CD4-positive, CD25-positive, alpha-beta regulatory T cell (primary cell): ENCODE measurements around the gene LRRTM3. TPM values are rescaled to one million over a fixed set of nuclear protein-coding genes. Genes with fewer than 3 reads are reported as not detected.

Experiments used
- ATAC-seq, 2 donors: fragments of 150-1000 bp; cut with Tn5 transposase; one replicate each; pipeline ENCODE4 v1.10.0; 2021; ENCODE audit warnings: low read depth in 2 of 2, moderate number of reproducible peaks in 2 of 2, moderate library complexity in 1 of 2
- DNase-seq, 3 donors: peaks; one replicate each; pipeline versions ENCODE4 v3.0.0 to v3.0.0-alpha.2; 2012 to 2022; ENCODE audit warnings: mixed read lengths in 1 of 3
- H3K27ac ChIP-seq: one replicate; pipeline ENCODE4 v1.7.0; 2013; ENCODE audit warnings: mild to moderate bottlenecking, low read length; ENCODE audit not compliant: insufficient read depth, poor library complexity, severe bottlenecking
- H3K27me3 ChIP-seq: one replicate; pipeline ENCODE4 v1.7.0; 2013; ENCODE audit warnings: low read length; ENCODE audit not compliant: control insufficient read depth, insufficient read depth
- H3K36me3 ChIP-seq: one replicate; pipeline ENCODE4 v1.7.0; 2013; ENCODE audit warnings: mild to moderate bottlenecking, low read length, moderate library complexity; ENCODE audit not compliant: control insufficient read depth, insufficient read depth
- H3K4me1 ChIP-seq: 2 replicates; pipeline ENCODE4 v1.7.0; 2013; ENCODE audit warnings: mild to moderate bottlenecking, low read length; ENCODE audit not compliant: insufficient read depth, control insufficient read depth, poor library complexity, severe bottlenecking
- H3K4me3 ChIP-seq: one replicate; pipeline ENCODE4 v1.7.0; 2013; ENCODE audit warnings: low read depth, mild to moderate bottlenecking, low read length, moderate library complexity
- H3K9me3 ChIP-seq, 2 experiments: 1 replicate in 1 of 2; 2 replicates in 1 of 2; pipeline ENCODE4 v1.7.0; 2013; ENCODE audit warnings: low read length in 2 of 2, mild to moderate bottlenecking in 1 of 2, moderate library complexity in 1 of 2; ENCODE audit not compliant: control insufficient read depth in 2 of 2
- H3K27ac Mint-ChIP-seq, 3 donors: one replicate each; pipeline ENCODE4 v1.8.0; 2020 to 2022; ENCODE audit warnings: mild to moderate bottlenecking in 3 of 3, mixed read lengths in 3 of 3, moderate library complexity in 2 of 3
- H3K27me3 Mint-ChIP-seq: one replicate; pipeline ENCODE4 v1.8.0; 2022; ENCODE audit warnings: mild to moderate bottlenecking, mixed read lengths
- H3K36me3 Mint-ChIP-seq: one replicate; pipeline ENCODE4 v1.8.0; 2020; ENCODE audit warnings: mixed read lengths
- H3K4me1 Mint-ChIP-seq, 4 donors: one replicate each; pipeline ENCODE4 v1.8.0; 2020 to 2022; ENCODE audit warnings: mixed read lengths in 4 of 4, mild to moderate bottlenecking in 1 of 4
- H3K4me3 Mint-ChIP-seq, 4 donors: one replicate each; pipeline ENCODE4 v1.8.0; 2020 to 2022; ENCODE audit warnings: mild to moderate bottlenecking in 4 of 4, mixed read lengths in 4 of 4, moderate library complexity in 3 of 4
- H3K9me3 Mint-ChIP-seq, 7 donors: one replicate each; pipeline ENCODE4 v1.8.0; 2020 to 2022; ENCODE audit warnings: mixed read lengths in 7 of 7, mild to moderate bottlenecking in 3 of 7, moderate library complexity in 2 of 7
- polyA plus RNA-seq, 4 donors: library from polyadenylated mRNA; unstranded; fragments of 300-500 nt; fragmentation: Illumina TruSeq; gene quantifications; one replicate each; pipeline ENCODE4 v1.2.3, GENCODE V29; 2021
- total RNA-seq: library from RNA; stranded (reverse); gene quantifications from one replicate; pipeline ENCODE4 v1.2.3, GENCODE V29; 2022

The LRRTM3 gene
- total and polyA plus RNA-seq, 5 donors from 2014 or later: not detected

DNA sequence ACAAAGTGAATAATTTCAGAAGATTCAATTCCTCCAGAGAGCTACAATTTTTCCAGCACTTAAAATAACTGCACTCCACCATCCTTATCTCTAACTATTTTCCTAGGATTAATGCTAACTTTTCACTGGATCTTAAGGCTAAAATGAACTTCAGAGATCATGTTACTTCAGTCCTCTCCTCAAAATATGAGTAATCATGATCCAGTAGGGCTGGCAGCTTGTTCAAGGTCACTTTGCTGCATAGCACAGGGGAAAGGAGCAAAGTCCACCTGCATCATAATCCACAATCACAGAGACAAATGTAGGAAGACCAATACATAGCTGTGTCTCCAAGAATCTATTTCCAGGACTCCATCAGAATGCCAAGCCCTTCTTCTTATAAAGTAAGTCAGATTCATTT is 150.3 kb downstream of the LRRTM3 start:
- Mint-ChIP-seq H3K4me3 (no peak overlapping the region), H3K36me3 (no peaks in the 10 kb centered on the region), H3K9me3 (peaks cover 0 to 6% (median 4%) of the 10 kb centered on the region in 7 donors), H3K27ac (no peak overlapping the region), H3K27me3 (no peaks in the 10 kb centered on the region), H3K4me1 (no peaks in the 10 kb centered on the region)
- H3K4me1 ChIP-seq: no peaks in the 10 kb centered on the region
- no peaks in the 10 kb centered on the region for H3K27me3 ChIP-seq
- no peak for ATAC-seq
- H3K36me3 ChIP-seq: no peaks in the 10 kb centered on the region
- H3K27ac ChIP-seq: no peak overlapping the region
- no peak for DNase-seq
- no peak overlapping the region for H3K4me3 ChIP-seq
- peaks cover 0 to 2% of the 10 kb centered on the region in 2 experiments for H3K9me3 ChIP-seq

DNA sequence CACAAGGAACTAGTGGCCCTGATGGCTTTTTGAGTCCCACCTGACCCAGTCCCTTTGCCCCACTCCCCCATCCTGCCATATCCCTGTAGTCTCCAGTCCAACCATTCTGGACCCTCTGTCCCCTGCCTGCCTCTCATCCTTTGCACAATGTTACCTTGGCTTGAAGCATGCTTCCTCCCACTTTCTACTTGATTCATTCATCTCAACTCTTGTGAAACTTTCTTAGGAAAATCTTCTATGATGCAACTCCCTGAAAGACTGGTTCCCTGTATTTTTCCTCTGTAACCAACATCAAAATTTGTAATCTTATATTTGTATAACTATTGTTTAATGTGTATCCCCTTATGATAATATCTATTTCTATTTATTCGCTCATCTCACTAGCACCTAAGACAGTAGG is 151.5 kb downstream of the LRRTM3 start:
- peaks cover 0 to under 1% of the 10 kb centered on the region in 2 experiments for H3K9me3 ChIP-seq
- H3K27me3 ChIP-seq: no peaks in the 10 kb centered on the region
- no peak overlapping the region for H3K27ac ChIP-seq
- H3K4me3 ChIP-seq: no peak overlapping the region
- Mint-ChIP-seq H3K27me3 (no peaks in the 10 kb centered on the region), H3K4me1 (no peaks in the 10 kb centered on the region), H3K27ac (no peak overlapping the region), H3K9me3 (peaks cover 0 to 6% (median 2%) of the 10 kb centered on the region in 7 donors), H3K4me3 (no peak overlapping the region), H3K36me3 (no peaks in the 10 kb centered on the region)
- H3K36me3 ChIP-seq: no peaks in the 10 kb centered on the region
- DNase-seq (no peak), ATAC-seq (no peak)
- H3K4me1 ChIP-seq: no peaks in the 10 kb centered on the region

DNA sequence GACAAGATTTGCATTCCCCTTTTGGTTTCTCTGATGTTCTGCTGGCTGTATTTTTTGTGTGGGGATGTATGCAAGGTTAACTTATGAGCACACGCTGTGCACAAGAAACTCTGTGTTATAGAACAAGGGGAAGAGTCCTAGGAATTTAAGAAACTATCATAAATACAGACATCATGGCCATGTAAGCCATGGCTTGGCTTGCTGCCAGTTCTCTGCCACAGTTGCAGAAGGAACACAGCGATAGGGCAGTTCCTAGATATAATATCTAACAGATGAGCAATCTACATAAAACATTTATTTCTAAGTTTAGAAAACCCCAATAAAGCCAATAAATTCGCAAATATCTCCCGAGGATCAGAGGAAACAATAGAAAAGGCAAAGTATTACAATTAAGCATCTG is 153.3 kb downstream of the LRRTM3 start:
- Histone ChIP-seq H3K4me1 (no peaks in the 10 kb centered on the region), H3K27ac (no peak overlapping the region), H3K4me3 (no peak overlapping the region), H3K9me3 (no peaks in the 10 kb centered on the region), H3K27me3 (no peaks in the 10 kb centered on the region), H3K36me3 (no peaks in the 10 kb centered on the region)
- Mint-ChIP-seq H3K4me3 (no peak overlapping the region), H3K4me1 (no peaks in the 10 kb centered on the region), H3K36me3 (no peaks in the 10 kb centered on the region), H3K27ac (no peak overlapping the region), H3K9me3 (peaks cover 0 to 4% (median 2%) of the 10 kb centered on the region in 7 donors), H3K27me3 (no peaks in the 10 kb centered on the region)
- no peak for ATAC-seq
- DNase-seq: no peak

DNA sequence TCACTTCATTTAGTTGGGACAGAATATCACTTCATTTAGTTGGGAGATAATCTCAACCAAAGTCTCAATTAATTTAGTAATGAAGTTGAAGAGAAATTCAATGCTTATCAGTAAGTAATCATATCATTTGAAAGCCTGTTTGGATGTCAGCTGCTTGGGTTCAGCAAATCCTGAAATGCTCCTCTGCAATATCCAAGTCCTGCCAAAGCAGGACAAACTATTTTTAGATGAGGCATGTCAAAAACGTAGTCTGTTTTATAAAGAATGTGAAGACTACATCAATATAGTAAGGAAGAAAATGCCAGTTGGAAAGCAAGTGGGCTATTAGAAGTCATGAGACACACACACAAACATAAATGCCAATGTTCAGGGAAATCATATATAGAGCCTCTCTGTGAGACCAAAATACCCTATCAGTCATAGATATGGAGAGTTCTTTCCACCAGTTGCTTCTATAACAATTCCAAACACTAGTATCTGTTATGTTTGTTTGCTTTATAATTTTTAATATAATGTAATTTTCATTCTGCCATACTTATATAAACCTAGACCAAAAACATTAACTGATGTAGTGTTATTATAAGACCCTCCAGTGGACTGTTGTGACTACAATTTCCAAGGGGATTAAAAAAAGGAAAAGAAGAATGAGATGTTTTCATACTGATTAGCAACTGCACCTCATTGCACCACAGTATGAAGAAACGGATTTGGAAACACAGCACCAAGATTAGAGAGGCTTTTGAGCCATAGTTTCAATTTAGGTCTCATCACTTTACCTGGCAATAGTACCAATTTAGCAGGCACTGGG is 160.7 kb downstream of the LRRTM3 start:
- no peak overlapping the region for H3K4me3 Mint-ChIP-seq
- H3K36me3 Mint-ChIP-seq: no peaks in the 10 kb centered on the region
- Histone ChIP-seq H3K27ac (no peak overlapping the region), H3K4me1 (no peaks in the 10 kb centered on the region), H3K4me3 (no peak overlapping the region), H3K27me3 (no peaks in the 10 kb centered on the region), H3K9me3 (no peaks in the 10 kb centered on the region), H3K36me3 (no peaks in the 10 kb centered on the region)
- H3K27ac Mint-ChIP-seq: no peak overlapping the region
- H3K4me1 Mint-ChIP-seq: no peaks in the 10 kb centered on the region
- no peaks in the 10 kb centered on the region for H3K27me3 Mint-ChIP-seq
- peaks cover 0 to 4% (median 0%) of the 10 kb centered on the region in 7 donors for H3K9me3 Mint-ChIP-seq
- DNase-seq (no peak), ATAC-seq (no peak)

DNA sequence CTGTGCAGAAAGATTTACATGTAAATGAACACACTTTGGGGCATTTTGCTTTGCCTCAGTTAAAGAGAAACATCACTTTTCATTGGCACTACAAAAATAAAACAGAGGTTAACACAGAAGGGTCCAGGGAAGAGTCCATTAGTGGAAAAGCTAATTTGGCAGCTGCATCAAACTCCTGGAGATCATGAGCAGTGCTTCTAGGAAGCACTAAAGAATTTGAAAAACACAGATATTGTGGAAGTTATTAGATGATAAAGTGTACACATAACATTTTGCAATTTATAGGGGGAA is 161.2 kb downstream of the LRRTM3 start:
- no peak for ATAC-seq

DNA sequence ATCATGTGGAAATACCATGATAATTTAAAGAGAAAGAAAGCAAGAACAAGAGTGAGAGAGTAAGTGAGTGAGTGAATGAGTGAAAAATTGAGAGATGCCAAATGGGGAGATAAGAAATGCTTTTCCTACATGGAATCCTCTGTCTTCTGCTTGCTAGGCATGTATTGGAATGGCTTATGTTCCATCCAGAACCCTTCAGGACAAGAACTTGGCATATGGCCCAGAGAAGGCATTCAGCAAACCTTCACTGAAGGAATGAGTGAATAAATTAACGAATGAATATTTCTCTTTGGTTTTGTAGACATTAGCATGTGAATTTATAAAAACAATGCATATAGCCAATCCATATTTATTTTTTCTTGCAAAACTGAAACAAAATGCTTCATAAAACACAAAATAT is 162.2 kb downstream of the LRRTM3 start:
- Mint-ChIP-seq H3K27me3 (no peaks in the 10 kb centered on the region), H3K4me3 (no peak overlapping the region), H3K36me3 (no peaks in the 10 kb centered on the region), H3K9me3 (peaks cover 0 to 4% (median 0%) of the 10 kb centered on the region in 7 donors), H3K4me1 (no peaks in the 10 kb centered on the region), H3K27ac (no peak overlapping the region)
- Histone ChIP-seq H3K9me3 (no peaks in the 10 kb centered on the region), H3K36me3 (no peaks in the 10 kb centered on the region), H3K27ac (no peak overlapping the region), H3K4me1 (no peaks in the 10 kb centered on the region), H3K4me3 (no peak overlapping the region), H3K27me3 (no peaks in the 10 kb centered on the region)
- DNase-seq: no peak
- no peak for ATAC-seq

More for the DNA sequence above, 161.2 kb downstream of the LRRTM3 start:
- Histone ChIP-seq H3K9me3 (no peaks in the 10 kb centered on the region), H3K27me3 (no peaks in the 10 kb centered on the region), H3K27ac (no peak overlapping the region), H3K36me3 (no peaks in the 10 kb centered on the region), H3K4me1 (no peaks in the 10 kb centered on the region), H3K4me3 (no peak overlapping the region)
- Mint-ChIP-seq H3K36me3 (no peaks in the 10 kb centered on the region), H3K27me3 (no peaks in the 10 kb centered on the region), H3K9me3 (peaks cover 0 to 4% (median 0%) of the 10 kb centered on the region in 7 donors), H3K4me1 (no peaks in the 10 kb centered on the region), H3K27ac (no peak overlapping the region), H3K4me3 (no peak overlapping the region)
- no peak for DNase-seq

DNA sequence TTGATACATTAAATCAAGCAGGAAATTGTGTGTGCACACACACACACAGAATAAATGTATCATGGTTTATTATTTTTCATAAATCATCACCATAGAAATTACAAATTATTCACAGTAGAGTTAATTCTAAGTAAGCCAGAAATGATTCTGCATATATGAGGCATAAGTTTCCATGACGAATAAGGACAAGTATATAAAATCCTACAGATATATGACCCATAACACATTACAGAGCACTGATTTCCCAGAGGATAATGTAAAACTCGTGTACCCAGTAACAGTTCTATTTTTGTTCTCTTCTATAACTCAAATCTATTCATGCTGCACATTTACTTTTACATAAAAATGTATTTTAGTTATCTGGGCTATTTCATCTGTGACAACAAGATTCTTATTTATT is 169.7 kb downstream of the LRRTM3 start:
- Mint-ChIP-seq H3K27ac (no peak overlapping the region), H3K4me1 (no peaks in the 10 kb centered on the region), H3K36me3 (no peaks in the 10 kb centered on the region), H3K27me3 (peaks cover 2% of the 10 kb centered on the region), H3K9me3 (peaks cover 0 to 5% (median 0%) of the 10 kb centered on the region in 7 donors), H3K4me3 (no peak overlapping the region)
- Histone ChIP-seq H3K27ac (no peak overlapping the region), H3K9me3 (no peaks in the 10 kb centered on the region), H3K36me3 (no peaks in the 10 kb centered on the region), H3K4me3 (no peak overlapping the region), H3K27me3 (no peaks in the 10 kb centered on the region), H3K4me1 (no peaks in the 10 kb centered on the region)
- ATAC-seq (no peak), DNase-seq (no peak)

DNA sequence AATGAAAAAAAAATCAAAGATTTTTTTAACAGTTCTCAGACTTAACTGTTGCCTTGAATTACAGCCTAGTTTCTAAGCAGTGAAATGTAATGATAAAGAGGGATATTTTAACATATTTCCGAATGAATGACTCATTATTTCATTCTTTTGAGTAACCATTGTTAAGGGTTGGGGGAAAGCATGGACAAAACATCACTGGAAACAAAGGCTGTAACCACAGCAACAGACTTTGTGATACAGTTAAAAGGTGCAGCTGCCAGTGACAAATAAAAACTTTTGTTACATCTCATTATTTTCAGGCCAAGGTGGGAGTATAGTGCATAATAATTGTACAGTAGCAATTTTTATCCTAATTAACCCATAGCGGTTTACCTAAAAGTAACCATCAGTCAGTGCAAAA is 172.6 kb downstream of the LRRTM3 start:
- H3K36me3 Mint-ChIP-seq: no peaks in the 10 kb centered on the region

More for the DNA sequence above, 172.6 kb downstream of the LRRTM3 start:
- H3K36me3 ChIP-seq: no peaks in the 10 kb centered on the region
- Mint-ChIP-seq H3K27me3 (peaks cover 4% of the 10 kb centered on the region), H3K27ac (no peak overlapping the region), H3K4me1 (no peaks in the 10 kb centered on the region), H3K9me3 (peaks cover 0 to 5% (median 0%) of the 10 kb centered on the region in 7 donors), H3K4me3 (no peak overlapping the region)
- no peak overlapping the region for H3K27ac ChIP-seq
- H3K27me3 ChIP-seq: no peaks in the 10 kb centered on the region
- no peak overlapping the region for H3K4me3 ChIP-seq
- no peaks in the 10 kb centered on the region for H3K4me1 ChIP-seq
- no peaks in the 10 kb centered on the region for H3K9me3 ChIP-seq
- DNase-seq (no peak), ATAC-seq (no peak)
